NCI-H1417 treated with DMSO at 0.1 percent for 48 hours (cell line): ENCODE results near the gene NKX3-2.

Source experiments
- DNase-seq: peaks from one replicate; lab custom pipeline; 2025; lab: John Stamatoyannopoulos, UW

The NKX3-2 gene

DNA sequence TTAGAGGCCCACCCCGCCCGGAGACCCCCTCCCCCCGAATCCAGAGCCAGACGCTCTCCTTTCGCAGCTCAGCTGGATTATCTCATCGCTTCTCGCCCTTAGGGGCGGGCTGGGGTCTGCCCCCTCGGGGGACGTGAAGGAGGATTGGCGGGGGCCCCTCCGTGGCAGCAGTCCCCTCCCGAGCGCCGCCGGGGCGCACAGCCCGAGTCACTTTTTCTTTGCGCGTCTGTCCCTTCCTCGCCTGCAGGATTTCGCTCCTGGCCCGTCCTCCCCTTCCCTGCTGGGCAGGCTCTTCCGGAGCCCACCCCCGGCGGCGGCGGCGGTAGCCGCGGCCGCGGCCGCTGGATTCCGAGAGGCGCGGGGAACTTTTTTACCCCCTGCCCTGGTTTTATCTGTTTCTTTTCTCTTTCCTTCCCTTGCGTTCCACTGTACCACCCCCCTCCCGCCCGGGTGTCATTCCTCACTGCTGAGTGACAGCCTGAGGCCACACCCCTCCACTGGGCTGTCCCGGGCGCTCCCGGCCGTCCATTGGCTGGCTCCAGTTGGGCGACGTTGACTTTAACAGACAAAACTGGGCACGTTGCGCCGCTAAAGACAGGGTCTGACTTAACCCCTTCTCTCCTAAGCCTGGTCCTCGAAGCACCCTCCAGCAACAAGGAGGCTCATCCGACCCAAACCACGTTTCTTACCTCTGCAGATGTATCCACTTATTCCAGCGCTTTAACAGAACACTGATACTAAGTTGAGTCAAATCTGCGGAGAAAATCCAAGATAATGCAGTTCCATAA, 492 bp upstream of the NKX3-2 start:
- no peak for DNase-seq

DNA sequence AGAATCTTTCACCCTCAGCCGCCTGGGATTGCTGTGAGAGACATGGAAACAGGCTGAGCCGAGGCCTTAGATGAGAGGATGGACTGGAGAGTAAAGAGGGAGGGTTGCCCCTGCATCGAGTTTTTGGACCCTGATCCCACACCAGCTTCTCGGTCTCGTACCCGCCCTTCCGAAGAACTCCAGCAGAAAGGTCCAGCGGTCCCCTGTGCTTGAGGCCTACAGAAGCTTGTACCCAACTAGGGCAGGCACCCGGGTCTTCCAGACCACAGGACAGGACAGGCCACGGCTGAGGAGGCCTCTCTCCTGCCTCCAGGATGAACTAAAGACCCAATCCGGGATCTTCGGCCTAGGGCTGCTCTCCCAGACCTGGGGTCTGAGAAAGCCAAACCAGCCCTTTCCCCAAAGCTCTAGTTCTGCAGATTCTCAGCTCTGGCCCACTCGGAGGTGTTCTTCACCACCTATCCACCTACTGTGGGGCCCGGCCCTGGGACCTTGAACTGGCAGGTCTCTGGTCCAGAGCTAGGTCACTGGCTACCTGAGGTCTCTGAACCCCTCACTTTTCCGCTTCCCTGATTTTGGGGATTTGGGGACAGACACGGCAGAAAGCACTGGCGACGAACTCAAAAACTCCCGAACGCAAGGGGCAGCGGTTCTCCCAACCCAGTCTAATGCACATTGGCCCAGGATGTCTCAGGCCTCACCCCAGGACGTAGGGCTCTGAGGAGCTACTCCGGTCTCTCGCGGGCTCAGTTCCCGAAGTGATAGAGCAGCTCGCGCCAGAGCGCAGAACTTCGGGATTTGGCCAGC, 1.1 kb downstream of the NKX3-2 start:
- DNase-seq, result no peak

DNA sequence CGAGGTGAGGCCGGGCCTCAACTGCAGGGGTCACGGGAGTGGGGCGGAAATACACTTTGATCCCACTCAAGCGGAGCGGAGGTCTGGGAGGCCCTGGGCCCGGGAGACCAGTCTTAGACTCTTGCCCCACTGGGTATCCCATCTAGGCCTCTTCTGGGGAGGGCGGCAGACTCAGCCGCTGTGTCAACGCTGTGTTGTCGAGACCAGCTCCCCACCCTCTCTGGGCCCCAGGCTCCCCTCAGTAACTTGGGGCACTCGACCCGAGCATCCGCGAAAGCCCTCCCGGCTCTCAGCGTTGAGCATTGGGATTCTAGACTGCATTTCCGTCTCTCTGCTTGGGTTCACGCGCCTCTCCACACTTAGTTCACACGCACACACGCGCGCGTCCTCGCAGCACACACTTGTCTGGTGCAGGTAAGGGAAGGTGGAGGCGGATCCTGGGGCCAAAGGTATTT, 1.7 kb downstream of the NKX3-2 start:
- no peak for DNase-seq

DNA sequence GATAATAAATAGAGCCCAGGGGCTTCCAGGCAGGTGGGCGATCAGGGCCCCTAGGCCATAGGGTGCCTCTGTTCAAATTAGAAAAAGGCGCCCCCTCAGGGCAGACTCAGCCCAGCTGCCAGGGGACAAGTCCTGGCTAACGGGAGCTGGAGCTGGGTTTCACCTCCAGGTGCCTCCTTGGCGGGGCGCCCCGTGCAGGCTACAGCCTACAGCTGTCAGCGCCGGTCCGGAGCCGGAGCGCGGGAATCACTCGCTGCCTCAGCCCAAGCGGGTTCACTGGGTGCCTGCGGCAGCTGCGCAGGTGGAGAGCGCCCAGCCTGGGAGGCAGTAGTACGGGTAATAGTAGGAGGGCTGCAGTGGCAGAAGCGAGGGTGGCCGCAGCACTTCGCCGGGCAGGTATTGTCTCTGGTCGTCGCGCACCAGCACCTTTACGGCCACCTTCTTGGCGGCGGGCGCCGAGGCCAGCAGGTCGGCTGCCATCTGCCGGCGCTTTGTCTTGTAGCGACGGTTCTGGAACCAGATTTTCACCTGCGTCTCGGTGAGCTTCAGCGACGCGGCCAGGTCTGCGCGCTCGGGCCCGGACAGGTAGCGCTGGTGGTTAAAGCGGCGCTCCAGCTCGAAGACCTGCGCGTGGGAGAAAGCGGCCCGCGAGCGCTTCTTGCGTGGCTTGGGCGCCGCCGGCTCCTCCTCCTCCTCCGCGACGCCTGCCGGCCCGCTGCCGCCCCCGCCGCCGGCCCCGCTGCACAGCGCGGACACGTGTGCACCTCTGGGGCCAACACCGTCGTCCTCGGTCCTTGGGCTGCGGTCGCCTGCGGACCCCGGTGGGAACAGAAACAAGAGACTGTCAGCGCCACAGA, 2.4 kb downstream of the NKX3-2 start:
- DNase-seq, result no peak

DNA sequence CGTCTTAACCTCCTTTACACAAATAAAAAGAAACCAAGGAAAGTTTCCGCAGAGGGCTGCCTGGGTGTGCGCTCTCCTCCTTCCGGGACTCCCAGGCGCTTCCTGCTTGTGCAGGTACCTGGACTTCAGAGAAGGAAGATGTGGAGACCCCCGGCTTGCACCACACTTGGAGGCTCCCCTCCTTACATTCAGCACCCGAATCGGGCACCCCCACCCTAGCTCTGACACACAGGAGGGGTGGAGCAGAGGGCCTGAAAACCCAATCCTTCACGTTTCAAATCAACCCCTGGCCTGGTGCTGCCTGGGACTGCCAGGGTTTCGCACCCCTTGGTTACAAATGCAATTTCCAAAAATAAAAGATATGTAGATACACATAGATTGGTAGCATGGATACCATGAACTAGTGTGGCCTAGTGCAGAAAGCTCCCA, 3.1 kb downstream of the NKX3-2 start:
- no peak for DNase-seq

GRCh38 chr4:13540446-13541175, 3.7 kb downstream of the NKX3-2 start:
- DNase-seq, result no peak

DNA sequence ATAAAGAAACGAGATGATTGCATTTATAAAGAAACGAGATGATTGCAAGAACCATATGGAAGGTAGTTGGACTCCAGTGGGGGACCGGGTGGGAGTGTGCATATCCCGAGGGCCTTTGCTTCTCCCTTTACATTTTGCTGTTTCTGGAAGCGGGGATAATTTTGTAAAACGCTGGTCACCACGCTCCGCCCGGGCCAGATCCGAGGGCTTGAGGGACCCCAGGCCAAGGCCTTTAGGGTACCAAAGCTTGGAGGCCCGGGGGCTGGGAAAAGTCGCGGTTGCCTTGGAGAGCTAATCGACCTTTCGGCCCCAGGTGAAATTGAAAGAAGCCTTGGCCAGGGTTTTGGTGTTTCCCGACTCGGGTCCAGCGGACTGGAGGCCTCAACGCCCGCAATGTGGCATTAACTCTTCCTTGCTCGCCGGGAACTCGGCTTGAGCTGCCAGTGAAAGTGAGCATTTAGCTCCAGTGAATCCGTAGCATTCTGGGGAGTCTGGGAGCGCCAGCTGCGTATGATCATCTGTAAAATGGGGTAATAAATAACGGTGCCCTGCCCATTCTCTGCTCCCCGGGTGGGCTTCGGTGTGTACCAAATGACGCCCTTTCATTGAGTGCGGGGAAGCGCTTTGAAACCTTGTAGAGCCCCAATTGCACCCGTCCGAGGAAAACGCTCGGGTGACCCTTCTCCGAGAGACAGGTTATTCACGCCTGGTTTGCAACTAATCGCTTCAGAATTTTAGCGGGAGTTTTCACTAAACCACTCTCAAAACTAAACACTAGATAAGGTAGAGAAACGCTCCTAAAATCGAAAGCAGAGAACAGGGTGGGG, 4.5 kb downstream of the NKX3-2 start:
- DNase-seq, result no peak

DNA sequence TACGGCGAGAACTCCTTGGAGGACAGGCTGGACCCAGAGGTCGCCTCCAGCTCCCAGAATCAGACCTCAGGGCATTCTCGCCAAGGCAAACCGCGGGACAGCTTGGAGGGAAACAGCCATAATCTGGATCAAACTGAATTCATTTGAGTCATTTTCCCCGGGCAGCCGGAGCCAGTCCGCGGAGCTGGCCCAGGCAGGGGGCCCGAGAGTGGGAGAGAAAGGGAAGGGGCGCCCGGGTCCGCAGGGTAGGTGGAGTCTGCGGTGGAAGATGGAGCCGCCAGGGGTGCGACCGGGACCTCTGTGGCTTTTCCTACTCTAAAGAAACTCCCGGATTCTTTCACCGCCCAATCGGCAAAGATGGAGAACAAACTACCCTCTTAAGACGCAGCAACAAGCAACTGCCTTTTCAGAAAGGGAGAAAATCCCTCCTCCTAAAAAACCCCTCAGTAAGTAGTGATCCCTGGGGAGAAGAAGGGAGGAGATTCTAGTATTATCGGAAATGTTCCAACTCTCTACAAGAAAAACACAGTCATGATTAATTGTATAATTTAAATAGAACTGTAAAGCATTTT, 5.2 kb downstream of the NKX3-2 start:
- DNase-seq, result no peak

- no peak for DNase-seq
Measured at GRCh38 chr4:13538427-13538973, 5.8 kb downstream of the NKX3-2 start.

DNA sequence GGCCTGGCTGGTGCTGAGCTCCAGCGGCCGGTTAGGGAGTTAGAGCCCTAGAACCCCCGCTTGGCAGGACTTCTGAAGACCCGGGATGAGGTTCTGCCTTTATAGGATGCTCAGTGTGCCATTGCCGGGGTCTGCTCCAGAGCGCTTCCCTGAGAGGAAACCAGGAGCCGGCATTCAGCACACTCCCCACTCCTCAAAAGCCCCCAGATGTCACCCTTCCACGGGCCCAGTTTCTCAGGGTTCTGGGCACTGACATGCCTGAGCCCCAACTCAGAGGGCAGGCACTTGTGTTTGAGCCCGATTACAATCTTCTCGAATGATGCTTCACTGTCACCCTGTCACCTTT, 6.5 kb downstream of the NKX3-2 start:
- no peak for DNase-seq

GRCh38 chr4:13537011-13537831, 7.1 kb downstream of the NKX3-2 start:
- no peak for DNase-seq

DNA sequence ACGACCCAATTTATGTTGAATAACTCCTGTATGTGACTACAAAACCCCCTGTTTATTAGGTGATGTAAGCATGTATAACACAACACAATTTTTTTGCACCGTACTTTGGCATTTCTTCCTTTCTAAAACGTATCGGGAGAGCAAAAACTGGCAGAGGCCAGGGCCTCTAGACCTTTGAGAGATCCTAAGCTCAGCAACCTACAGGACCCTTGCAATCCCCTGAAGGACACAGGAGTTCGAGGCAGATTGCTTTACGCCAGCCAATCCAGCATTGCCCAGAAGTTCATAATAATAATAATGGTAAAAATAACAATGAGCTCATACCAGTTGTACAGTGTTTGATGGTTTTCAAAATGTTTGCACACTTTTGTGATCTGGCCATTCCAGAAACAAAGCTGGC, 7.7 kb downstream of the NKX3-2 start:
- no peak for DNase-seq

DNA sequence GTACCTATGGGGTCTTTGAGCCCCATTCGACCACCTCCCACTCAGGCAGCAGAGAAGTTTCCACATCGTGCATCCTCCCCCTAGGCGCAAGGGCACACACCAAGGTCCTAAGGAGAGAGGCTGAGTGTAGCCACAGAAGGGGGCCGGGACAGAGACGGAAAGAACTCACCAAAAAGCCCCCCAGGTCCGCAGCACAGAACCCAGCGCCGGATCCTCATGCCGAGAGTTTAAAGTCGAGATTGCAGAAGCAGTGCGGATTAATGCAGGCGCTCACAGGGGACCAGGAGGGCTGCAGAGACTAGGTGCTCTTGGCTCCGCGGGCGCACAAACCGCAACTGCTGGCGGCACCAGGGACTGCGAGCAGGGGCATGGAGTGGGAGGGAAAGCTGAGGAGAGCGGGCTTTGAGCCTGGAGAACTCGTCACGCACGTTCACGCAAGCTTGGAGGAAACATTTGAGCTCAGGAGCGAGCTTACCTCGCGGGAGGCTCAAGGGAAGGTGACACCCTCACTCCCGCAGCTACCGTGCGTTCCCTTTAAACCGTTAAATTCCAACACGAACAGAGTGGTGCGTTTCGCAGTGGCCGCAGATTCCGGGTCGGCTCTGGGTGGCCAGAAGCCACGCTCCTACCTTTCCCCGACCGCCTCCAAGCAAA, 8.5 kb downstream of the NKX3-2 start:
- DNase-seq, result no peak

- no peak for DNase-seq
Measured at GRCh38 chr4:13535118-13535517, 9.2 kb downstream of the NKX3-2 start.

- DNase-seq, result no peak
Measured at GRCh38 chr4:13534344-13535063, 9.8 kb downstream of the NKX3-2 start.

DNA sequence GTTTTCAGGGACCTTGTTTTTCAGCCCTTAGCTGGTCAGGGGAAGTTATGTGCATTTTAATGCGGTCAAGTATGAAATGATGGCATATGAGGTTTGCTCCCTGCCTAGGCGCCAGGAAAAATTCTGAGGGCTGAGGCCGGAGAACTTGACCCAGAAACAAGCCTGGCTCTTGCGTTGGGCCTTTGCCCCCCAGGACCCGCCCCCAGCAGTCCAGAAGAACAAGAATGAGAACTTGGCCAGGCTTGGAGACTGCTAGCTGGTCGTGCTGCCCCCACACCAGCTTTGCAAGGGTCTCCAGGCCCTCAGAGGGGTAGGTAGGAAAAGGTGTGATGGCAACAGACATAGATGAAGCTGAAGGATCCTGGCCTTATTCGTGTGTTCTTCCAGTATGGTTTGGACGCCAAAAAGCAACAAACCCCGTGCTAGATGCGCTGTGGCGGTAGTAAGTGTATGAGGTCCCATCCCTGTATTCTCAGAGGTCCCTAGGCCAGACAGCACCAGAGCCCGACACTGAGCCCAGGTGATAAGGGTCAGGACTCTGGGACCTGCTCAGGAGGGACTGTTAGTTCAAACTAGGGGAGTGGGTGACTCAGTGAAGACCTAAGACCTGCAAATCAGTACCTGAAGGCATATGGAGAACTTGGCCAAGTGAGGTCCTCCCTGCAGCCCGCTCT, 10.5 kb downstream of the NKX3-2 start:
- DNase-seq, result no peak

GRCh38 chr4:13531625-13531998, 12.7 kb downstream of the NKX3-2 start:
- DNase-seq, result no peak
